Glutamatergic neuron (in vitro differentiated cells): ENCODE results near the gene ISCA2. TPM values are rescaled to one million over a fixed set of nuclear protein-coding genes. Genes with fewer than 3 reads are reported as not detected.

Experiments
- DNase-seq: peaks from one replicate; pipeline ENCODE4 v3.0.0; 2022
- H3K27ac Mint-ChIP-seq: one replicate; pipeline ENCODE4 v1.8.0; 2020; ENCODE audit warnings: mild to moderate bottlenecking, mixed read lengths, inconsistent platforms; ENCODE audit not compliant: unreplicated experiment
- H3K27me3 Mint-ChIP-seq: one replicate; pipeline ENCODE4 v1.8.0; 2020; ENCODE audit warnings: mild to moderate bottlenecking, moderate library complexity, mixed read lengths, inconsistent platforms; ENCODE audit not compliant: unreplicated experiment
- H3K36me3 Mint-ChIP-seq: one replicate; pipeline ENCODE4 v1.8.0; 2020; ENCODE audit warnings: mild to moderate bottlenecking, mixed read lengths, inconsistent platforms; ENCODE audit not compliant: unreplicated experiment
- H3K4me1 Mint-ChIP-seq: one replicate; pipeline ENCODE4 v1.8.0; 2020; ENCODE audit warnings: mild to moderate bottlenecking, low read depth, mixed read lengths, inconsistent platforms; ENCODE audit not compliant: unreplicated experiment
- H3K4me3 Mint-ChIP-seq: one replicate; pipeline ENCODE4 v1.8.0; 2020; ENCODE audit warnings: mild to moderate bottlenecking, mixed read lengths, inconsistent platforms; ENCODE audit not compliant: unreplicated experiment
- H3K9me3 Mint-ChIP-seq: one replicate; pipeline ENCODE4 v1.8.0; 2020; ENCODE audit warnings: mild to moderate bottlenecking, moderate library complexity, mixed read lengths, inconsistent platforms; ENCODE audit not compliant: unreplicated experiment
- total RNA-seq: library from RNA; stranded (reverse); fragmentation: NEBNext Ultra II Directional; extraction: Animal tissue kit (Norgen Biotek cat#: 25700); gene quantifications from one replicate; pipeline ENCODE4 v1.2.1, GENCODE V29; 2021; ENCODE audit not compliant: unreplicated experiment
- TF ChIP-seq, protein P1 (sequence below): fragments of 200-600 bp; sonication (generic); IDR thresholded peaks from one replicate; pipeline ENCODE4 v1.5.0; 2021; ENCODE audit not compliant: partially characterized antibody, unreplicated experiment

The ISCA2 gene
- total RNA-seq, 1 donor from 2014 or later: 14.8 TPM

DNA sequence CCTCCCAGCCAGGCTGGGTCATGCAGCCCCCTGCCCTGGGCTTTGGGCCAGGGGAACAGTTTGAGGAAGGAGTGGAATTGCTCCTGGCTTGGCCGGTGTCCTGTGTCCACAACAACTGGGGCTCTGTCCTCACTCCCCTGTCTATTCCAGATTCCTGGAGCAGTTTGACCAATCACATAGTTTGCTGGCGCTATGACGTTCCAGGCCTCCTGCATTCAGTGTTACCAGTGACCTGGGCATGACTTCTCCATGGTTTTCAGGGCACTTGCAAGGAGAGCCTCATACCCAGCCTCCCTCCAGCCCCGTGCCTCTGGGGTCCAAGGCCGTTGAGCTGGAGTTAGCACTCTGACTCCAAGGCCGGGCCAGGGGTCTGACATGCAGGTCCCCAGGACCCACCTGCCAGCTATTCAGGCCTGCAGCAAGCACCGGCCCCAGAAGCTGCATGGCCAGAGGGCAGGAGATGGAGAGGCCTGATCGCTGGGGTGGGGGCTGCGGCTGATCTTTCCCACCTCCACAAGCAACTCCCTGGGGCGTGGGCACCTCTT is 34.2 kb downstream of the ISCA2 start:
- H3K4me1 Mint-ChIP-seq: no peaks in the 10 kb centered on the region
- H3K36me3 Mint-ChIP-seq: no peaks in the 10 kb centered on the region
- peaks cover 14% of the 10 kb centered on the region for H3K27me3 Mint-ChIP-seq
- DNase-seq: no peak
- H3K4me3 Mint-ChIP-seq: no peak overlapping the region
- no peaks in the 10 kb centered on the region for H3K9me3 Mint-ChIP-seq
- no peak overlapping the region for H3K27ac Mint-ChIP-seq
- TF ChIP-seq, protein P1, sequence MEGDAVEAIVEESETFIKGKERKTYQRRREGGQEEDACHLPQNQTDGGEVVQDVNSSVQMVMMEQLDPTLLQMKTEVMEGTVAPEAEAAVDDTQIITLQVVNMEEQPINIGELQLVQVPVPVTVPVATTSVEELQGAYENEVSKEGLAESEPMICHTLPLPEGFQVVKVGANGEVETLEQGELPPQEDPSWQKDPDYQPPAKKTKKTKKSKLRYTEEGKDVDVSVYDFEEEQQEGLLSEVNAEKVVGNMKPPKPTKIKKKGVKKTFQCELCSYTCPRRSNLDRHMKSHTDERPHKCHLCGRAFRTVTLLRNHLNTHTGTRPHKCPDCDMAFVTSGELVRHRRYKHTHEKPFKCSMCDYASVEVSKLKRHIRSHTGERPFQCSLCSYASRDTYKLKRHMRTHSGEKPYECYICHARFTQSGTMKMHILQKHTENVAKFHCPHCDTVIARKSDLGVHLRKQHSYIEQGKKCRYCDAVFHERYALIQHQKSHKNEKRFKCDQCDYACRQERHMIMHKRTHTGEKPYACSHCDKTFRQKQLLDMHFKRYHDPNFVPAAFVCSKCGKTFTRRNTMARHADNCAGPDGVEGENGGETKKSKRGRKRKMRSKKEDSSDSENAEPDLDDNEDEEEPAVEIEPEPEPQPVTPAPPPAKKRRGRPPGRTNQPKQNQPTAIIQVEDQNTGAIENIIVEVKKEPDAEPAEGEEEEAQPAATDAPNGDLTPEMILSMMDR: no peak

DNA sequence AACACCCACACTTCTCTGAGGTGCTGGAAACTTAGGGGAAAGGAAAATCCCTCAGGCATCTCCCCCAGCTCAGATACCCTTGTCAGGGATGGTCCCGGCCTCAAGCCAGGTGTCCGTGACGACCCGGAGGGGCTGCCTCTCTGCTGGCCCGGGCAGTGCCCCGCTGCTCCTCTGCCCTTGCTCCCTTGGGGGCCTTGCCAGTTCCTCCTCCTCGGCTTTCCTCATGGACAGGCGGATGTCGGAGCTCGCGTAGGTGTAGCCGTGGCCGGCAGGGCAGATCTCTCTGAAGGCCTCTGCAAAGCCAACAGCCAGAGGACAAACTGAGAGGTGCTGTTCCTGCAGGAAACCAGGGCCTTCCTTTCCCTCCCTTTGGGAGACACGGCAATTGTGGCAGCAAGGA is 34.8 kb downstream of the ISCA2 start:
- DNase-seq: no peak
- Mint-ChIP-seq H3K27me3 (peaks cover 13% of the 10 kb centered on the region), H3K27ac (no peak overlapping the region), H3K9me3 (peaks cover 1% of the 10 kb centered on the region), H3K36me3 (no peaks in the 10 kb centered on the region), H3K4me1 (no peaks in the 10 kb centered on the region), H3K4me3 (no peak overlapping the region)
- TF ChIP-seq, protein P1: no peak

DNA sequence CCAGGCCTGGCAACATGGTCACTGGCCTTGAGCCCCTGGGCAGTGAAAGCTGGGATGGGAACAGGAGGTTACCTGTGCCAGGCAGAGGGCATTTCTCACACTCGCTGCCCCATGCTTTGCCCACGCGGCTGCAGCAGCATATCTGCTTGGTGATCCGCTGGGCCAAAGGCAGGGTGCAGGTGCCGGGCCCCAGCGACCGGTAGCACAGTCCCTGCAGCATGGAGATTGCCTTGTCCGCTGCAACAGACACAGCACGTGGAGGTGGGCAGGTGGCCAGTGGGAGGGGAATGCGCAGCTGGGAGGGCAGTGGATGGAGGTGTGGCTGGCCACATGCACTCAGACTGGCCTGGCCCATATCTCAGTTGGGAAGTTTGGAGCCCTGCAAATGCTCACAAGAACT is 35.3 kb downstream of the ISCA2 start:
- H3K27ac Mint-ChIP-seq: no peak overlapping the region
- no peaks in the 10 kb centered on the region for H3K4me1 Mint-ChIP-seq
- no peak overlapping the region for H3K4me3 Mint-ChIP-seq
- no peaks in the 10 kb centered on the region for H3K36me3 Mint-ChIP-seq
- TF ChIP-seq, protein P1: no peak
- DNase-seq: no peak
- H3K9me3 Mint-ChIP-seq: peaks cover 1% of the 10 kb centered on the region
- peaks cover 13% of the 10 kb centered on the region for H3K27me3 Mint-ChIP-seq

DNA sequence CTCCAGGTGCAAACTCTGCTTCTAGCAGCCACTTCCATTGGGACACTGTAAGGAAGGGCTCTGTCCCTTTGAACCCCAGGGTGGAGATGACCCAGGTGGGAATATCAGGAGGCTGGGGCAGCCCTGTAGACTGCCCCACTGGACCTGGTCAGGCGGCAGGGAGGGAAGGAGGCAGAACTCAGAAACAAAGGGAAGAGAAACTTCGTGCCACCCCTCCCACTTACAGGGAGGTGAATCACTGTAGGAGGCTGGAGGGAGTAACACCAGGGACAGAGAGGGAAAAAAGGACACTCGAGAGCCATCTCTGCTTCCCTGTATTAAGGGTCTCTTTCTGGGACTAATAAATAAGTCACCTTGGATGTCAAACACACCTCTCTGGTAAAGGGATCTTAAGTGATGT is 37.4 kb downstream of the ISCA2 start:
- TF ChIP-seq, protein P1: no peak
- Mint-ChIP-seq H3K4me1 (peaks cover under 1% of the 10 kb centered on the region), H3K27me3 (peaks cover 6% of the 10 kb centered on the region), H3K9me3 (peaks cover 1% of the 10 kb centered on the region), H3K4me3 (no peak overlapping the region), H3K36me3 (no peaks in the 10 kb centered on the region), H3K27ac (no peak overlapping the region)
- DNase-seq: no peak

DNA sequence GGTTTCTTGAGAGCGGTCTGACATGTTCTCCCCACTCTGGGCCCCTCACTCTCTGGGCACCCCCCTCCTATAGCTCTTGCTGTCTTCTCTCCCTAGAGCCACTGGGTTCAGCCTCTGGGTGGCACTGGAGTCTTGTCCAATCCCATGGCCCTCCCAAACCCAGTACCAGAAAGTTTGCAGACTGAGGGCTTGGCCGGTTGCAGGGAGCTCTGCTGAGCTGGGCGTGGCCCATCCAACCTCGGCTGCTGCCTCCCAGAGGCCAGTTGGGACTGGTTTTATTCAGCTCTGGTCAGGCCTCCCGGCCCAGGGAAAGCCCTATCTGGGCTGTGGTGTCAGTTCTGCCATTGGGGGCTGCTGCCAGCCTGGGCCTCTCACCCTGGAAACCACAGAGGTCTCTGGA is 37.9 kb downstream of the ISCA2 start:
- H3K4me1 Mint-ChIP-seq: peaks cover 3% of the 10 kb centered on the region
- no peak for DNase-seq
- no peak overlapping the region for H3K4me3 Mint-ChIP-seq
- H3K9me3 Mint-ChIP-seq: peaks cover 1% of the 10 kb centered on the region
- no peak overlapping the region for H3K27ac Mint-ChIP-seq
- TF ChIP-seq, protein P1: no peak
- peaks cover 5% of the 10 kb centered on the region for H3K27me3 Mint-ChIP-seq
- H3K36me3 Mint-ChIP-seq: no peaks in the 10 kb centered on the region
